SH-SY5Y (cell line): Measurements from ENCODE around the gene MAPKAPK2.

Experiments
- GATA2 ChIP-seq: IDR thresholded peaks from 2 replicates; pipeline ENCODE4 v1.6.1; 2011; ENCODE audit warnings: mild to moderate bottlenecking, low read depth, low read length
- GATA3 ChIP-seq: IDR thresholded peaks from 2 replicates; pipeline ENCODE4 v1.6.1; 2011; ENCODE audit warnings: low read depth, mild to moderate bottlenecking, low read length, moderate library complexity

GRCh38 chr1:206685334-206685768 lies 646 bp downstream of the MAPKAPK2 start:
- TF ChIP-seq GATA2 = no peak
- TF ChIP-seq GATA3 = no peak
